ENCODE measurements around the gene HERPUD2. TPM values are rescaled to one million over a fixed set of nuclear protein-coding genes. Genes with fewer than 3 reads are reported as not detected.
"Not testable (repeated sequence)": the region's sequence is repeated elsewhere in the genome, so short reads cannot be mapped to it uniquely, and the experiment has no call there.

Gene HERPUD2
- total RNA-seq, 1 donor from 2014 or later = 45.2 TPM

- no peaks in the 10 kb centered on the region for H3K27me3 ChIP-seq
- peak overlapping the region; percentile 91 for H3K27ac ChIP-seq
- no peaks in the 10 kb centered on the region for H3K9me3 ChIP-seq
- H3K36me3 ChIP-seq = no peaks in the 10 kb centered on the region
- peak overlapping the region; percentile 79 to 99 for H3K4me3 ChIP-seq
- intact Hi-C loops (cut with DNase I) = no loop called here
- DNase-seq (ENCODE audit: extremely low spot score in 2 of 2) = no peak
- TF ChIP-seq POLR2AphosphoS5 (IDR thresholded peaks at IDR 0.05; ENCODE audit: insufficient read depth in 1 of 2, low read depth in 1 of 2) = no peak
- TF ChIP-seq CTCF (IDR thresholded peaks at IDR 0.05) = no peak
- no peak for TF ChIP-seq POLR2A (IDR thresholded peaks at IDR 0.05)
- peaks cover 58% of the 10 kb centered on the region for H3K4me1 ChIP-seq
Observed at GRCh38 chr7:35694161-35694783, 663 bp downstream of the HERPUD2 start.

DNA sequence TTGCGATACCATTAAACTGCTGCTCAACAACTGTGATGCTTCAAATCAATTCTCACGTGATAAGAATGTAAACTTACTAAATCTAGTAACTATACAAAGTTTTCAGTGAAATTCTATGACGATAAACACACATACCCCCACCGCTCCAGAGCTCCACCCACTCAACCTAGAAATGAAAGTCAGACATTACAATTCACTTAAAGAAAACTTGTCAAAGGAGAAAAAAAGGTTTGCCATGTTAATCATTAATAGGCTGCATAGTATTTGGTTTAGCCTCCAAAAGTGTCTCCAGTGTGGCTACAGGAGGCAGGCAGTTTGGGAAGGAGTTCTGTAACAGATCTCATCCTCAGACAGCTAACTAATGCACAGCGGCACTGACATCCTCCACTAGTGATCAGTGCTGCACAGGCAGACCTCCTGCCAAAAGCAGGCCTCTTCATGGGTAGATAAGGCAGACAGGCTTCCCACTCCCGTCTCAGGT is 3.1 kb downstream of the HERPUD2 start:
- H3K4me1 ChIP-seq = peaks cover 73% of the 10 kb centered on the region

DNA sequence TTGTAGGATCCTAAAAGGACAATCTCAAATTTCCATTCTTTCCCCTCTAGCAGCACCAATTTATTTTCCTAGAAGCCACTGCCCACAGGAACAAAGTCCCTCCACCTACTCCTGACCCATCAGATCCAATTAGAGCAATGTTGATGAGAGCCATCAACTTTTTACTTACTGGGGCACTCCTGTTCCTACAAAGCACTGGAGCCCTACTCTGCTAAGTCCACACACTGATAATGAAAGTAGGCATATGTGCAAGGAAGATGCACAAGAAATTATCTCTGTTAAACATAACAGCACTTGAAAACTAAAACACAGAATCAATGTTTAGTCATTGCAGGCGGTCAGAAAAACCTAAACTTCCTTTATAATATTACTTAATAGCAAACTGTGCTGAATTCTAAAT is 3.6 kb downstream of the HERPUD2 start:
- no peak for TF ChIP-seq CTCF (IDR thresholded peaks at IDR 0.05)
- no peak for TF ChIP-seq POLR2A (IDR thresholded peaks at IDR 0.05)
- TF ChIP-seq POLR2AphosphoS5 (IDR thresholded peaks at IDR 0.05; ENCODE audit: insufficient read depth in 1 of 2, low read depth in 1 of 2) = no peak
- no peak for DNase-seq (ENCODE audit: extremely low spot score in 2 of 2)
- peak overlapping the region; percentile 79 to 99 for H3K4me3 ChIP-seq
- no peaks in the 10 kb centered on the region for H3K9me3 ChIP-seq
- no peak overlapping the region for H3K27ac ChIP-seq
- peaks cover 73% of the 10 kb centered on the region for H3K4me1 ChIP-seq
- no peaks in the 10 kb centered on the region for H3K36me3 ChIP-seq
- intact Hi-C loops (cut with DNase I) = no loop called here
- H3K27me3 ChIP-seq = no peaks in the 10 kb centered on the region

More for the DNA sequence above, 3.1 kb downstream of the HERPUD2 start:
- Histone ChIP-seq H3K27ac (no peak overlapping the region), H3K4me3 (peak overlapping the region; percentile 79 to 99), H3K36me3 (no peaks in the 10 kb centered on the region), H3K27me3 (no peaks in the 10 kb centered on the region), H3K9me3 (no peaks in the 10 kb centered on the region)
- DNase-seq (ENCODE audit: extremely low spot score in 2 of 2) = no peak
- intact Hi-C loops (cut with DNase I) = no loop called here
- TF ChIP-seq POLR2AphosphoS5 (IDR thresholded peaks at IDR 0.05; ENCODE audit: insufficient read depth in 1 of 2, low read depth in 1 of 2) = no peak
- no peak for TF ChIP-seq CTCF (IDR thresholded peaks at IDR 0.05)
- no peak for TF ChIP-seq POLR2A (IDR thresholded peaks at IDR 0.05)

- peak overlapping the region; percentile 3 to 99 for H3K4me3 ChIP-seq
- intact Hi-C loops (cut with DNase I); H3K27me3 ChIP-seq; H3K27ac ChIP-seq; DNase-seq (ENCODE audit: extremely low spot score in 2 of 2); H3K36me3 ChIP-seq; H3K9me3 ChIP-seq: not testable (repeated sequence)
- H3K4me1 ChIP-seq = peaks cover 67% of the 10 kb centered on the region
Observed at GRCh38 chr7:35690614-35691013, 4.3 kb downstream of the HERPUD2 start.

DNA sequence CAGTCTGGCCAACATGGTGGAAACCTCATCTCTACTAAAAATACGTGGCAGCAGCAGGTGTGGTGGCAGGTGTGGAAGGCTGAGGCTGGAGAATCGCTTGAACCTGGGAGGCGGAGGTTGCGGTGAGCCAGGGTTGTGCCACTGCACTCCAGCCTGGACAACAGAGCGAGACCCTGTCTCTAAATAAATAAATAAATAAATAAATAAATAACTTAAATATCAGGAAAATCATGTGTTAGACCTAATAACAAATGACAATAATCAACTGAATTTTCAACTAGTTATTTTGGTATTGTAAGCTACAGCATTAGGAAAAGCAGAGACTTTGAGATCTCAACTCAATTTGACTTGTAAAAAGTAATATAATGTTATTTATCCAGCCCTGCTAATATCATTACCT is 9.2 kb downstream of the HERPUD2 start:
- H3K4me1 ChIP-seq = peaks cover 42% of the 10 kb centered on the region
- intact Hi-C loops (cut with DNase I) = no loop called here
- TF ChIP-seq POLR2A (IDR thresholded peaks at IDR 0.05) (no peak), CTCF (IDR thresholded peaks at IDR 0.05) (no peak), POLR2AphosphoS5 (IDR thresholded peaks at IDR 0.05; ENCODE audit: insufficient read depth in 1 of 2, low read depth in 1 of 2) (no peak)
- no peak for DNase-seq (ENCODE audit: extremely low spot score in 2 of 2)
- H3K4me3 ChIP-seq = no peak overlapping the region
- H3K27me3 ChIP-seq = no peaks in the 10 kb centered on the region
- H3K9me3 ChIP-seq = no peaks in the 10 kb centered on the region
- no peak overlapping the region for H3K27ac ChIP-seq
- H3K36me3 ChIP-seq = peaks cover 0 to 4% of the 10 kb centered on the region in 2 donors
